Hepatic stellate cell (primary cell): ENCODE data around the gene NGF.

Source experiments
- DNase-seq: peaks from one replicate; pipeline ENCODE4 v3.0.0; 2011; ENCODE audit warnings: low spot score

Gene NGF

DNA sequence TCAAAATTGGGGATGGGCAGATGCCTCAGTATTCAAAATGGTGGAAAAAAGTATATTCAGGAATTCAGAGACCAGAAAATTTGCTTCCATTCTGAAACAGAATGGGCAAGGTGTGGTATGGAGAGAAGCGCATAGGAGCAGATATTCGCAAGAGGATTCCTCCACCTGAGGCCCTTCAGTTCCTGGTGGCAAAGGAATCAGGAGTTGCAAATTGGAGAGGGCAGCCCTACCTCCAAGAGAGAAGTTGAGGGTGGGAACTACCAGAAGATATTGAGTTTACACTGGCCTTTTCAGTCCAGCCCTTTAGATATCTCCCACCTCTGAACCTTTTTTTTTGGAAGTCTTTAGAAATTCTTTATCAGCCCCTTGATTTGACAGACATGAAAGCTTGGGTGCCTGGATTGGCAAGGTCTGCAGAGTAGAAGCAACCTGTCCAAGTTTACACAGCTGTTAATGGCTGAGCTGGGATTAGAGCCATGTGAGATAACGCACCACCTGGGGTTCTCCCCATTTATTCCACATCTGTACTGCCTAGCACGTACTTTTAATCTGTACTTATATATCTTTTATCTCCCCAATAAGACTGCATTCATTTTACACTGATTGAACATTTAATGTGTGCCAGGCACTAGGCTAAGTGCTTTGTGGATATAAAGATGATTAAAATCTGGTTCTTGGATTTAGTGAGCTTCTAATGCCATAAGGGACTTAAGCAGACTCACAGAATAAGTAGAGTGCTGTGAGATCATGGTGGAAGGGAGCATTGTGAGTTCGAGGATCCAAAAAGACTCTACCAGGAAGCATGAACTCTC lies 99.5 kb downstream of the NGF start:
- no peak for DNase-seq

DNA sequence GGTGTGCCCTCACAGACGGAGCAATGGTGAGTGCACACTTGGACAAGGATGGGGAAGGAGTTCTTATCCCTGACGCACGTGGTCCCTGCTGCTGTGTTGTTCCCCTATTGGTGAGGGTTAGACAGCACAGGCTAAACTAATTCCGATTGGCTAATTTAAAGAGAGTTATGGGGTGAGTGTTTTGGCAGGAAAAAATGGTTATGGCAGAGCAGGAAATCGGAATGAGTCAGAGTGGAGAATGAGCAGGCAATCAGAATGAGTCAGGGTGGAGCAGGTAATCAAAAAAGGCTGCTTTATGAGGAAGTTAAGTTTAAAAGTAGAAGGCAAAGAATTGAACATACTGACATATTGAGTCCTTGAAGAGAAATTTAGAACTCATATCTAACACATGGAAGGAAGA lies 100.5 kb downstream of the NGF start:
- no peak for DNase-seq

DNA sequence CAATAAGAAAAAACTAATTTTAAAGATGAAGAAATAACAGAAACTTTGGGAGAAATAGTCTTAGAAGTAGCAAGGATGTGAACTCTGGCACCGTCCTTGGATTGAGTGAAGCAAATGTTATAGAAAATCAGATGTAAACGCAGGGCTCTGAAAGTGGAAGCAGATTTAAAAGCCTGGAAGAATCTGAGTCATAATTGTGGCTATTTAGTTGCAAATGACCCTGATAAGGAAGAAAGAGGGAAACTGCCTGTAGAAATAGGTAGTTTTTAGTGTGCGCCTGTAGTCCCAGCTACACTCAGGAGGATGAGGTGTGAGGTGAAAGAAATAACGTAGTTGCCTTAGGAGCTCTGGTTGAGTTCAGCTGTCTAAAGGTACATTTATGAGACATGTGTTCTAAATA lies 101.0 kb downstream of the NGF start:
- no peak for DNase-seq
